ENCODE data around the gene DCLK1.

DNA sequence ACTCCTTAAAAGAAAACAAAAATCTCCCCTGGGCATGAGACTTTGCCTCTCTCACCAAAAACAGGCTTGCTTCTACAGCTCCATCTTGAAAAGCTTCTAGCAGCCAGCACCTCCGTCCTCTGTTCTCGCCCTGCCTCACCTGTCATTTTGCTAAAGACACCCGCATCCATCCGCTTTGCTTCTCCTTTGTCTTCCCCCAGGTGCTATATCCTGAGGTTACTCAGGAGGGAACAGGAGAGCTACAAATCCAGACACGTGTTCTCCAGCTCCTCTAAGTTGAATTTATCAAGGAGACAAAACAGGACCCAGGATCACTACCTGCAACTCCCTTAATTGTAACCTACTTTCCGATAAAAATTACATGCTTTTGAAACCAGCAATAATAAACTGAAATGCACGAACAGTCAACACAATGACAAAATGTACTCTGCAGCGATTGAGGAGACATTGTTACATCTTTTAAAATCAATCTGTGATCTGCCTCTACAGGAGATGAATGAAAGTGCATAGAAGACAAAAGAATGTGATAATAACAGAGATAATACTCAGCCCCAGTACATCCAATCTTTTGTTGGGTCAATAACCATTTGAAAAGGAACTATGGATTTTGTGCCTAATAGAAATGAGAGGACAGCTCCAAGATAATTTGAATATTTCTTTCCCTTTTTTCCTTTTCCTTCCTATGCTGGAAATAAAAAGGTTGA is 221.2 kb downstream of the DCLK1 start:
- TF ChIP-seq, protein P1, sequence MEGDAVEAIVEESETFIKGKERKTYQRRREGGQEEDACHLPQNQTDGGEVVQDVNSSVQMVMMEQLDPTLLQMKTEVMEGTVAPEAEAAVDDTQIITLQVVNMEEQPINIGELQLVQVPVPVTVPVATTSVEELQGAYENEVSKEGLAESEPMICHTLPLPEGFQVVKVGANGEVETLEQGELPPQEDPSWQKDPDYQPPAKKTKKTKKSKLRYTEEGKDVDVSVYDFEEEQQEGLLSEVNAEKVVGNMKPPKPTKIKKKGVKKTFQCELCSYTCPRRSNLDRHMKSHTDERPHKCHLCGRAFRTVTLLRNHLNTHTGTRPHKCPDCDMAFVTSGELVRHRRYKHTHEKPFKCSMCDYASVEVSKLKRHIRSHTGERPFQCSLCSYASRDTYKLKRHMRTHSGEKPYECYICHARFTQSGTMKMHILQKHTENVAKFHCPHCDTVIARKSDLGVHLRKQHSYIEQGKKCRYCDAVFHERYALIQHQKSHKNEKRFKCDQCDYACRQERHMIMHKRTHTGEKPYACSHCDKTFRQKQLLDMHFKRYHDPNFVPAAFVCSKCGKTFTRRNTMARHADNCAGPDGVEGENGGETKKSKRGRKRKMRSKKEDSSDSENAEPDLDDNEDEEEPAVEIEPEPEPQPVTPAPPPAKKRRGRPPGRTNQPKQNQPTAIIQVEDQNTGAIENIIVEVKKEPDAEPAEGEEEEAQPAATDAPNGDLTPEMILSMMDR (IDR thresholded peaks at IDR 0.05), result no peak
- TF ChIP-seq POLR2A (IDR thresholded peaks at IDR 0.05), result no peak
